HG03469 (cell line): ENCODE data around the gene PTPRK.

ENCODE experiments used
- ATAC-seq: cut with Tn5 transposase; IDR thresholded peaks from one replicate; pipeline ENCODE4 v1.9.1; 2021; ENCODE audit warnings: mild to moderate bottlenecking, moderate library complexity, moderate number of reproducible peaks; ENCODE audit not compliant: unreplicated experiment

PTPRK gene

DNA sequence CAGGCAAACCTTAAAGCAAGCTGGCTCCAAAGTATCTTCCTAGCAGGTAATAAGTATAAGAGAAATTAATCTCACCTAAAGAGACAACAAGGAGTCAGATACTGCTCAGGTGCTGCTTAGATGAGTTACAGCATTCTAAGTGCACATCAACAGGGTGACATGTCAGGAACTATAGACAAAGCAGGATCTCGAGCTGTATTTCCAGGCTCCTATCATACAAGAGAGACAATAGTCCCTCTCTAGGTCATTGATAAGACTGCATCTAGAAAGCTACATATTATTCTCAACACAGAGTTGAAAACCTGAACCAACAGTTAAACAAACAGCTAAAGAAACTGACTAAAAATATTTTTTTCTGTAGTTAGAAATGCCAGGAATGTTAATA lies 3.9 kb downstream of the PTPRK start:
- no peak for ATAC-seq

DNA sequence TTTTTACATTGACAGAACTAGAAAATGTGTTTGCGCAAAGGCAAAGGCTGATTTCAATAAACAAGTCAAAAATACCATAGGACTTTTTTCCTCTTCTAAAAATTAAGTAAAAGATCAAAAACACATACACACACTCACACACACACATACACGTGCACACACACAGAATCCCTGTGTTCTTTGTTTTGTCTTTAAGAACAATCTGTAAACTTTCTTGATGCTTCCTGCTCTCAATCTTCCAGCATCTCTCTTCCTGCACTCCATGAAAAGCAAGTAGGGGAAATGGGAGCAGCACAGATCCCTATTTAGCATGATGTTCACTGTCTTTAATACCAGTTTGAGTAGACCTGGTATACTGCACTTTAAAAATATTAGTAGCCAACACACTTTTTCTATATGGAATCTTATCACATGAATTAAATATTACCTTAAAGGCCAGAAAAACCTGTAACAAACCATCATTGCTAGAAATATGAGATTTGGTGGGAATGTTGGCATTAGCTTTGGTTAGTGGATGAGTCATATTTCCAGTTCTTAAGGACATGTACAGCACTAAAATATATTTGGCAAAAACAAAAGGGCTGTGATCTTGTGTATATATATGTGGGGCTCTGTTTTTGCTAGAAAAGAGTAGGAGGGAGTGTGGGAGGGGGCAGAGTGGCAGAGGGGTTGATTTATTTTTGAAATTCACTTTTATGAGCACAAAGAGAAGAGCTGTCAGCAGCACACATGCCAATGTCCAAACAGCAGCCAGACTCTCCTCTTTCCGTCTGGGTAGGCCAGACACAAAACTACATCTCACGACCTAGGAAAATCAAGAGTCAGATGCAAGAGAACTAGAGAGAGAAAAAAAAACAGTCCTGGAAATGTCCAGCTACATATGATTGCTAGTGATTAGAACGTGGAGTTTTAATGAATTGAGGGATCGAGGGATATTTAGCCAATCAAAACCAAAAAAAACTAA lies 4.6 kb downstream of the PTPRK start:
- no peak for ATAC-seq

DNA sequence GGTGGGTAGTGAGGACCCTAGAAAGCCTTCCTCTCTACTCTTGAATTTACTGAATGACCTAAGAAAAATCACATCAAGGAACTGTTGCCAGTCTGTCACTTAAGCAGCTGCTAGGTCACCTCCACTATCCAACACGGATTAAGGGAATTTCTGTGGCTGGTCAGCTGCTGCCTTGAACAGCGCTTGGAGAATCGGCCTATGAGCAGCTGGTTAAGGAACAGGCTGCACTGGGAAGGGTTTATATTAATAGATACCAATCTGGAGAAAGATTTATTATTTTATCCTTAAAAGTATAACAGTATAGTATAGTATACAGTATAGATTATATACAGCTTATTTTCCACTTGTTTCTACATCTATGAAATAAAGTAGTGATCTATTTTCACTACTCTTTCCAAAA lies 6.5 kb downstream of the PTPRK start:
- ATAC-seq: no peak

DNA sequence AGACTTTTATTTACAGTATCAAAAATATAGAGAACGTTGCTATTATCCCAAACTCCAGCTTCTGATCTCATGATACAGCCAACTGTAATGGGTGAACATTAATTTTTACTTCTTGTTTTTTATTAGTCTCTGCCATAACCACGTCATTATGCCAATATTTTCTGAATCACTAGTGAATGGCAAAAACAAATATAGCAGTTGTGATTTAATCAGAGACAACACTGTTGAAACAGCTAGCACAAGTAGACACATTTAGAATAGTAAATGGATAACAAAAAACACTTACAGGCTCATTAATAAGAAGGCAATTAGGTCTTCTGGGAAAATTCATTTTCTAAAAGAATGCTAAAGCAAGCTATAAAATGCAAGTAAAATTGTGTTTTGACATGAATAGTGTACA lies 8.1 kb downstream of the PTPRK start:
- no peak for ATAC-seq

DNA sequence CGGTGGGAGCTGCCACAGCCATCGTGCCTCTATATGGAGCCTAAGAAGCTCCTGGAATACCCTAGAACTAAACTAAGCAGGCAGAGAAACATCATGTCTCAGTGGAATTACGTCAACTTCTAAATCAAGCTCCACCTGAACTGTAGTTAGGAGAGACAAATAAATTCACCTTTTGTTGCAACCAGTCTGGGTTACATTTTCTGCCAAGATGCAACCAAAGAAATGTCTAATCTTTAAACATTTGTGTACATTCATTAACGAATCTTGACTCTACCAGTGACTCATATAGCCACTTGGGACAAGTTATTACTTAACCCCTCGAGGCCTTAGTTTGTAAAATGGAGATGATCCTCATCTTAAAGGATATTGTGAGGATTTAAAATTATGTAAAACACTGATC lies 8.9 kb downstream of the PTPRK start:
- peak; percentile 61 for ATAC-seq

DNA sequence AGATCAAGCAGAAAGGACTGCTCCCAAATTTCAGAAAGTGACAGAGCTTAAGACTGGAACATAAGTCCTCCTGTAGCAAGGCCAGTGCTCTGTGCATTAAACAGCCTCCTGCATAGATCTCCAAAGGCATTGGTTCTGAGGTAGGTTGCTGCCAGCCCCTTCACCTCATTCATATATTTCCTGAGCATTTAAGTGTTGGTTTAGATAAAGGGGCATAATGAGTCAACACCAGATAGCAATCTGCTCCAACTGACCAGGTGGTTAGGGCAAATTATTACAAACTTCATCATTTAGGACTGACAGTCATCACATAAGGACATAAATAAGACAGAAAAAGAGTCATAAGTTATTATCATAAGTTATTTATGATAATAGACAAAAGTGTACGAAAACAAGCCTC lies 10.7 kb downstream of the PTPRK start:
- no peak for ATAC-seq

DNA sequence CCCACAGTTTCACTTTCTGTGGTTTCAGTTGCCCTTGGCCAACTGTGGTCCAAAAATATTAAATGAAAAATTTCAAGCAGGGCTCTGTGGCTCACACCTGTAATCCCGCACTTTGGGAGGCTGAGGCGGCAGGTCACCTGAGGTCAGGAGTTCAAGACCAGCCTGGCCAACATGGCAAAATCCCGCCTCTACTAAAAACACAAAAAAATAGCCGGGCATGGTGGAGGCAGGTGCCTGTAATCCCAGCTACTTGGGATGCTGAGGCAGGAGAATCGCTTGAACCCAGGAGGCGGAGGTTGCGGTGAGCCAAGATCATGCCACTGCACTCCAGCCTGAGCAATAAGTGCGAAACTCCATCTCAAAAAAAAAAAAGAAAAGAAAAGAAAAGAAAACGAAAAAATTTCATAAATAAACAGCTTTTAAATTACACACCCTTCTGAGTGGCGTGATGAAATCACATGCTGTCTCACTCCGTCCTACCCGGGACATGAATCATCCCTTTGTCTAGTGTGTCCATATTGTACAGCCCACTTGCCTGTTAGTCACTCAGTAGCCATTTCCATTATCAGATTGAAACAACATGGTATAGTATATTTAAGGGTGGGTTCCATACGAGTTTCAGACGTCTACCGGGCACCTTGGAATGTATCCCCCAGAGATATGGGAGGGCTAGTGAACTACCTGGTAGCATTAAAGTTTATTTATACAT lies 11.7 kb downstream of the PTPRK start:
- ATAC-seq: no peak

DNA sequence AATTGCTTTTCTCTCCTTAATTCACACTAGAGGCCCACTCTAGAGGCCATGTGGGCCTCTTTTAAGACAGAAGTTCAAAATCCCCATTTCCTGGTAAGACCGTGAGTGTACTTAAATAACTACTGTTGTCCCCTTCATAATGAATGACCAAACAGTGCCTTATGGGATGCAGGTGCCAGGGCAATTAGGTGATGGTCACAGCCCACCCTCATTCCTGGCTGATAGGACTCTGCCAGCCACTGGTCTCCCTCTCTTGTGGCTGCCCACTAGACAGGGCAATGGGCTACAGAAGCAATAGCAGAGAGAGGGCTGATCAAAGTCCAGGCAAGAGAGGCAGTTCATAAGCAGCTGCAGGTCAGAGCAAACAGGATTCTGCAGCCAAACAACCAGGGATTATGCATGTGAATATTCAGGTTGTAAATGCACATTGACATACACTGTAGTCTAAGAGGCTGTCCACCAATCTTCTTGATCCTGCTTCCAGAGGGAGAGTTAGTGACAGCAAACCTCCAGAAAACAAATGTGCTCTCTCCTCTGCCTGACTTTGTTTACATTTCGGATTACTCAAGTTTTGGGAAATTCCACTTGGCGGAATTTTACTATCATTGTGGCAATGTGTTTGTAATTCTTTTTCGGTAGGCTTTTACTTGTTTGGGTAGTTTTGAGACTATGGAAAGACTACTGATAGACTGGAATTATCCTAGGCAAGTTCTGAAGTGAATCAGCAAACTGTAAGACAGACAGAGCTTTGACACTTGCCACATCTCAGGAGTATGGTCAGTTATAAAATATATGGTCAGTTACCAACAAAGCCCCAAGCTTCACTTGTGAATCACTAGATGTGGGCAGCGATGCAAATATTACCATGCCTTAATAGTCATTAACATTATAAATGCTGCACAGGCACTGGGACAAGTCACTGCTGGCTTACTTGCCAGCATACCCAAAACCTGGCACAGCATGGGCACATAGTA lies 12.8 kb downstream of the PTPRK start:
- no peak for ATAC-seq

DNA sequence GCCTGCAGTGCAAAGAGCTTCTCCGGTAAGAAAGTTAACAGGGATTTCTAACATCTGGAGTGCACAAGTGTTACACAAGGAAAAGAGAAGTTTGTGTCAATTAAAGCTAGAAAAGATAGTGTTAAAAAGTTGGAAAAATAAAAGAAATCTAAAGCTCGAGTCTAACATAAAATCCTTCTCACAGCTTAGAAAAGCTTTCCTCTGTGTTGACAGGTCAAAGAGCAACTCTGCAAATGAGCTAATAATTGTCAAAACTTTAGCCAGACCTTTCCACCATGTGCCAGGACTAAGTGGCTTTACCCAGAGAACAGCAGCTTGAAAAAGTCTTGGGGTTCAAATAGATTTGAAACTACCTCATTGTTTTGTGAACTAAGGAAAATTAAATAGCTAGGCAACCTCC lies 14.8 kb downstream of the PTPRK start:
- ATAC-seq: no peak

DNA sequence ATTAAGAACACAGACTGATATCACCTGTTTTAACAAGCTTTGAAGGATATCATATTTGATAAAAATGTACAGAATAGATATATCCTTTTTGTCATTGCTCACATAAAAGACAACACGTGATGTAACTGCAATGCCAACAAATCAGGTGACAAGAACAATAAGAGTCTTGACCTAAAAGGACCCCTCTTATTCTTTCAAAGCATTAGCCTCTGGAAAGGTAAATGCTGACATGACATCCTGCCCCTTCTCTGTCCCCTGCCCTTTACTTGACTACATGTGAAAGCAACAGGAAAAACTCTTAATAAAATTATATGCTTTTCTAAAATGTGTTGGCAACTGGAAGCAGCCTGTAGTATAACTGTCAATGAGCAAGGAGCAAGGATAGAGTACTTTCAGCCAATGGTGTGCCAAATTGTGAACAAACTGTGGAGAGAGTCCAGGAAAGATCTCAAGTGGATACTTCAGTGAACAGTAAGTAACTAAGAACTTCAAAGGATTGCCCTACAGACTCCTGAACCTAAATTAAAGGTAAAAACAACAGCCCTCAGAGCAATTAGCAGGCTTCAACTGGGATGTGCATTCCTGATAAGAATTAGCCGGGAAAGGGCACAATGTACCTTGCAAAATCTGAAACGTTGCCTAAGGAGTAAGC lies 16.3 kb downstream of the PTPRK start:
- no peak for ATAC-seq

DNA sequence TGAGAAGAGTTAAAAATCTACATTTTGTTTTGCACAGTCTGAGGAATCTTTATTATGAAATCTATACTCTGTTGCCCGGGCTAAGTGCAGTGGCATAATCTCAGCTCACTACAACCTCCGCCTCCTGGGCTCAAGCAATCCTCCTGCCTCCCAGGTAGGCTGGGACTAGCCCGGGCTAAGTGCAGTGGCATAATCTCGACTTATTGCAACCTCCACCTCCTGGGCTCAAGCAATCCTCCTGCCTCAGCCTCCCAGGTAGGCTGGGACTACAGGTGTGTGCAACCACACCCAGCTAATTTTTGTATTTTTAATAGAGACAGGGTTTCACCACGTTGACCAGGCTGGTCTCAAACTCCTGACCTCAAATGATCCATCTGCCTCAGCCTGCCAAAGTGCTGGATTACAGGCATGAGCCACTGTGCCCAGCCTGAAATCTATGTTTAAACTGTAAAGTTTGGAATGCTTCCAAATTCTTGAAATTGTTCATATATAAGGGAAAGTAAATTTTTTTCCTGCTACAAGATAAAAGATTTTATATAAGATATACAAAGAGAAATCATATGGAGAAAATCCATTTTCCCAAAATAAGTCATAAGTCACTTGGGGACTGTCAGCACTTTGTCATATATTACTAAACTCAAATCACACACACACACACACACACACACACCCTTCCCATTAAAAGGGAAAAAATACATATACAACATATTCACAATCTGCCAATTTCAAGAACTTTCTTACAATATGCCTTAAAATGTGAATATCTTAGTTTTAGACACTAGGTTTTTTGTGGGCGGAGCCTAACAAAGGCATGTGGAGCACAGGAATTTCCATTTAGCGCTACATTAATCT lies 19.4 kb downstream of the PTPRK start:
- ATAC-seq: no peak

DNA sequence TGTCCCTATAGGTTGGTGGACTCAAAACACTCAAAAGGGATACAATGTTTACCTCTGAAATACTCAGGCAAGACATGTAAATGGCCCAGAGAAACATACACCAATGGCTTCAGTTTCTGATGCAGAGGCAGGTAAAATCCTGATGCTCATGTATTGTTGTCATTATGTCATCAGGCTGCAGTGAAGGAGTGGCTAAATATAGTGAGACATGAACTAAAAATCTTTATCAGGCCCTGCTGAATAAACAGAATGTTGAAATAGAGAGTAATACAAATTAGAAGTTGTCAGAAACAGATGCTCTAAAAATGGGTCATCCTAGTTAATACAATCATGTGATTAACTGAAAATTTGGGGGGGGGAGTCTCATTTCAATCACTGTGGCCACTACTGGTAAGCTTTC lies 20.4 kb downstream of the PTPRK start:
- no peak for ATAC-seq

DNA sequence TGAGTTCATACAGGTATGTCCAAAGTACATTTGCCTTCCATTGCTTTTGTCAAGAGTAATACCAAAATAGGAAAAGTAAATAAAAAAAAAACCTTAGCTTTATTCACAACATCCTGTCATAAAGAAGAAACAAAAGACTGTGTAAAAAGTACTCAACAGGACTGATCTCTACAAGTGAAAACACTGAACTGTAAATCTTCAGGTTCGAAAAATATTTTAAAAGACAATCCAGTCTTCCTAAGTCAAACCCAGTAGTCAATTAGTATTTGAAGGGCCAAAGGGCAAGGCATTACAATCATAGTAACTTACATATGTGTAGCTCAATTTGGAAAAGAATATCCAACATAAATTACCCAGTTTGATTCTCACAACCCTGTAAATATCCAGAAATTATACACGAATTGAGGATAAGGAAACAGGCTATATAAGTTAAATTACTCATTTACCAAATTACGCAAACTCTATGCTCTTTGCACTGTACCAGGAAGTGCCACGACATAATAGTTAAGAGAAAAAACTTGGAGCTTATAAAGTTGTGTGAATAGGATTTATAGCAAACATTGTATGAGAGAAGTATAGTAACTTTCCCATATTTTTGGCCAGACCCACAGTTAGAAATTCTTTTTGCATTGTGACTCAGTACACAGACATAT lies 21.2 kb downstream of the PTPRK start:
- no peak for ATAC-seq

DNA sequence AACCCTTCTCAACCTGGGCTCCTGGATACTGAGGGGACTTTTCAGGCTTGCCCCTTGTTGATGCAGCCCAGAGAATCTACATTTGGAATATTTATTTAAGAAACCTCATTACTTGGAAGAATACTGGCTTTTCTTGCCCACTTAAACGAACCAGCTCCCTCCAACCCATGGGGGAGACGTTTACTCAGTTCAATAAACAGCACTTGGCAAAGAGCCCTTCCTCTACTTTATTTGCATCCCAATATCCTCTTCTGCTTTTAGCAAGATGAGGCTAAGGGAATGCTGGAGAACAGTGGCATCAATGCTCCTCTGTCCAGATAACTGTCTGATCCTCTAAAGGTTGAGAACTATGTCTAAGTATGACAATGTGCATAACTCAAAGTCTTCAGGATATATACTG lies 22.2 kb downstream of the PTPRK start:
- no peak for ATAC-seq

DNA sequence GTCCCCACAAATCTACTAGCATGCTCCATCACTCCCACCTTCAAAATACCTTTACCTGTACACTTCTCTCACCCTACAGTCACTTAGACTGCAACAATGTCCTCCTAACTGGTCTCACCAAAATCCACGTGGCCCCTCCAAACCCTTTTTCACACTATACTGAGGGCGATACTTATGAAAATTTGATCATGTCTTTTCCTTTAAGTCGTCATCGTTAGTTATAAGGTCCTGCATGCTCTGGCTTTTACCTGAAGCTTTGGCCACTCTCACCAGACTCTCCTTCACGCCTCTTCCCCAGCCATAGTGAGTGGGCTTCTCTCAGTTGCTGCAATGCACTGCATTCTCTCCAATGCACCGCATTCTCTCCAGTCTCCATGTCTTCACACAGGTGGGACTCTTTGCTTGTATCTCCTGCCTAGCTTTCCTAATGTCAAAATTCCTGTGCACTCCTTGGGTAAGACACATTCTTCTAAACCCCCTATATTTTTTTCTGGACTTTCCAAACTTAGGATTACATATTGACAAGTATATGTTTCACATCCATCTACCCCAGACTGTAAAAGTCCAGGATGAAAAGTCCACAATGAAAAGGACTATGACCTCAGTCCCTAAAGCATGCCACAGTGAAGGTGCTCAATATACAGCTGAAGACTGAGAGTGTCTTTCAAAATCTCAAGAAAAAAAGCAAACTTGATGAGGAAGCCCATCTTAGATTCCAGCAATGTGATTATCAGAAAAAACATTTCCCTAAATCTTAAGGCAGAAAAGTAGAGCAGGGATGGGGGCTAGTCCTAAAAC lies 24.7 kb downstream of the PTPRK start:
- no peak for ATAC-seq

DNA sequence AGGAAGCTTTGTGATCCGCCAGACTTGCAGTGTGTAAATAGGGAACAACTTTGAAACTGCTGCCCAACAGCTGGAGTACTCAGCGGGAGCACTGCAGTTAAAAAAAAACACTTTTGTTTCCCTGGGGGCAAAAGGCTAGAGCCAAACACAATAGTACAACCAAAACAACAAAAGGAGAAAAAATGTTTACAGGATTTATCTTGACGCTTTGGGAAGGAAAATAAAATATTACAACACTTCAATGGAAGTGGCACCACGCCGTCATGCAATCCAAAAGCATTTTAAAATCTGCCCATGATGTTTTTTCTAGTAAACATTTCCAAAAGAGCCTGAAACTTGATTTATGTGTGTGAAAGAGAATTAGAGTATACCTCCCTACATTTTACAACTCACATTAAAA lies 26.0 kb downstream of the PTPRK start:
- ATAC-seq: no peak

DNA sequence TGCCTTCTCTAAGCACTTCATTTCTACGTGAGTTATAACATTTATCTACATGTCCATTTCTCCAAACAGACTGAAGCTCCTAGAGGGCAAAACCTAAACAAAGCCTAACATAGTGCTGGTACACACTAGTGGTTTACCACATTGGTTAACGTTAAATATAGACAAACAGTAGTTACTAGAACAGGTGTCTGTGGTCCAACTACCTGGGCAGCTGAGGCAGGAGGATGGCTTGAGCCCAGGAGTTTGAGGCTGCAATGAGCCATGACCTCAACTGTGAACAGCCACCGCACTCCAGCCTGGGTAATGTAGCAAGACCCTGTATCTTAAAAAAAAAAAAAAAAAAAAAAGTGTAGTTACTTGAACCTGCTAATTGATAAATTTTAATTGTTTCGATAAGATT lies 26.5 kb downstream of the PTPRK start:
- ATAC-seq: peak; percentile 60

DNA sequence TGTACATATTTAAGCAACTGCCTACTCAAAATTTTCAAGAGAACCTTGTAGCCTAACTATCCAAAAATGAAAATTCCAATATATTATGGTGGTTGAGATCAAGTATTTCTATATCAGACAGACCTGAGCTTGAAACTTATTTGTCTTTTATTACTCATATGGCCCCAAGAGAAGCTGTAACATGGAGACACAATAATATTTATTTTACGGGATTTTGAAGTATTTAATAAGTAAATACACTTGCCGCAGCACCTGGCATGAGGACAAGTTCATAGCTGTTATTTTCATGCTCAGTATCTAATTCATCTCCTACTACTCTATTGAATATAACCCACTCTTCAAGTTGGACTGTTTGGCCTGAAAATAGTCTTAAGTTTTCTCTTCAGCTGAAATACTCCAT lies 28.0 kb downstream of the PTPRK start:
- no peak for ATAC-seq
